Endothelial cell of umbilical vein (primary cell): Measurements from ENCODE around the gene IL15. TPM values are rescaled to one million over a fixed set of nuclear protein-coding genes. Genes with fewer than 3 reads are reported as not detected.
A peak's percentile ranks its signal among the peaks of the same experiment; 100 is the strongest.

Experiments
- Bru-seq: library from RNA; stranded (reverse); fragments of 400-500 nt; gene quantifications from one replicate; lab custom pipeline; 2021; lab: Mats Ljungman, UMichigan
- BruChase-seq, 2 experiments: library from RNA; stranded (reverse); fragments of 400-500 nt; gene quantifications; one replicate each; lab custom pipeline; 2021; lab: Mats Ljungman, UMichigan
- BruUV-seq: library from RNA; stranded (reverse); fragments of 400-500 nt; replicated peaks from 2 replicates; lab custom pipeline; 2021; lab: Mats Ljungman, UMichigan
- CTCF ChIA-PET: fragments of 300-600, 350-600 bp; sonication (Branson Sonifier 250); formaldehyde crosslinking; loops from one replicate; lab custom pipeline; 2021; ENCODE audit warnings: antibody characterized with exemption, inconsistent platforms; lab: Charles Lee
- POLR2A ChIA-PET: fragments of 300-600, 350-600 bp; sonication (Branson Sonifier 250); formaldehyde crosslinking; loops from one replicate; lab custom pipeline; 2021; ENCODE audit warnings: antibody characterized with exemption, inconsistent platforms; lab: Charles Lee
- DNase-seq: peaks from one replicate; pipeline ENCODE4 v3.0.0-alpha.2; 2011; ENCODE audit warnings: low read depth, low spot score
- FAIRE-seq: peaks from 2 replicates; lab custom pipeline; 2011; peaks lifted over from hg19 to GRCh38; lab: Jason Lieb, UNC
- H2AFZ ChIP-seq: 2 replicates; pipeline ENCODE4 v1.6.0; 2012; ENCODE audit warnings: low read depth, low read length, control low read depth, inconsistent platforms
- H3K27ac ChIP-seq: 2 replicates; pipeline ENCODE4 v1.5.1; 2011; ENCODE audit warnings: low read depth, mild to moderate bottlenecking, control low read depth, low read length, moderate library complexity; ENCODE audit not compliant: insufficient read depth
- H3K27me3 ChIP-seq, 2 experiments: 2 replicates each; pipeline versions ENCODE4 v1.6.0 to v1.6.1; 2011; ENCODE audit warnings: low read length in 2 of 2, mixed read lengths in 1 of 2; ENCODE audit not compliant: control insufficient read depth in 2 of 2, insufficient read depth in 2 of 2
- H3K36me3 ChIP-seq, 2 experiments: 2 replicates in 1 of 2; 3 replicates in 1 of 2; pipeline ENCODE4 v1.5.1; 2011; ENCODE audit warnings: low read length in 2 of 2, mild to moderate bottlenecking in 1 of 2, moderate library complexity in 1 of 2; ENCODE audit not compliant: control insufficient read depth in 2 of 2, insufficient read depth in 2 of 2; ENCODE audit errors: extremely low read depth in 1 of 2
- H3K4me1 ChIP-seq: 3 replicates; pipeline ENCODE4 v1.5.1; 2011; ENCODE audit warnings: mild to moderate bottlenecking, low read length; ENCODE audit not compliant: control insufficient read depth, insufficient read depth; ENCODE audit errors: extremely low read depth
- H3K4me2 ChIP-seq: 2 replicates; pipeline ENCODE4 v1.6.1; 2011; ENCODE audit warnings: low read length, control low read depth, mixed read lengths; ENCODE audit not compliant: insufficient read depth
- H3K4me3 ChIP-seq, 3 experiments: fragments of 200-600 bp in 1 of 3; sonication (generic), shearing (Covaris generic) in 1 of 3; replicated peaks in 1 of 3; 2 replicates each; pipeline ENCODE4 v1.5.1; 2011 to 2016; ENCODE audit warnings: control low read depth in 3 of 3, low read length in 3 of 3, mild to moderate bottlenecking in 2 of 3, inconsistent platforms in 1 of 3, low read depth in 1 of 3, moderate library complexity in 1 of 3; ENCODE audit not compliant: insufficient read depth in 1 of 3
- H3K79me2 ChIP-seq: 2 replicates; pipeline ENCODE4 v1.6.0; 2012; ENCODE audit warnings: low read length, inconsistent platforms; ENCODE audit not compliant: control insufficient read depth, insufficient read depth
- H3K9ac ChIP-seq: replicated peaks from 2 replicates; pipeline ENCODE3; 2011; ENCODE audit warnings: low read length, control low read depth; ENCODE audit not compliant: insufficient read depth; ENCODE audit errors: extremely low read depth
- H3K9me1 ChIP-seq: replicated peaks from 3 replicates; pipeline ENCODE4 v1.6.0; 2011; ENCODE audit warnings: mild to moderate bottlenecking, low read length; ENCODE audit not compliant: control insufficient read depth, insufficient read depth; ENCODE audit errors: extremely low read depth
- H3K9me3 ChIP-seq: replicated peaks from 2 replicates; pipeline ENCODE4 v1.5.1; 2012; ENCODE audit warnings: low read length, inconsistent platforms; ENCODE audit not compliant: control insufficient read depth, insufficient read depth
- H4K20me1 ChIP-seq: replicated peaks from 2 replicates; pipeline ENCODE3; 2011; ENCODE audit warnings: mild to moderate bottlenecking, low read length; ENCODE audit not compliant: control insufficient read depth, insufficient read depth; ENCODE audit errors: extremely low read depth
- CTCF ChIP-seq, 2 donors: IDR thresholded peaks; 1 replicate in 1 of 2; 2 replicates in 1 of 2; pipeline ENCODE4 v1.5.1; 2011; ENCODE audit warnings: low read length in 2 of 2, mild to moderate bottlenecking in 2 of 2, moderate library complexity in 2 of 2, control low read depth in 1 of 2, inconsistent platforms in 1 of 2, low read depth in 1 of 2; ENCODE audit not compliant: insufficient read depth in 1 of 2; ENCODE audit errors: extremely low read depth in 1 of 2
- EZH2 ChIP-seq: IDR thresholded peaks from 2 replicates; pipeline ENCODE4 v1.6.1; 2012; ENCODE audit warnings: borderline replicate concordance, low read depth, mild to moderate bottlenecking, moderate library complexity, low read length, inconsistent platforms; ENCODE audit not compliant: severe bottlenecking
- FOS ChIP-seq: IDR thresholded peaks from 2 replicates; pipeline ENCODE4 v1.6.1; 2011; ENCODE audit warnings: mild to moderate bottlenecking, low read length, moderate library complexity, borderline replicate concordance; ENCODE audit not compliant: insufficient read depth
- GATA2 ChIP-seq: IDR thresholded peaks from 2 replicates; pipeline ENCODE4 v1.7.0; 2011; ENCODE audit warnings: low read depth, mild to moderate bottlenecking, moderate library complexity, mixed read lengths, low read length; ENCODE audit not compliant: insufficient read length, insufficient read depth
- JUN ChIP-seq: IDR thresholded peaks from 2 replicates; pipeline ENCODE4 v1.6.1; 2011; ENCODE audit warnings: borderline replicate concordance, low read depth; ENCODE audit not compliant: insufficient read length, insufficient read depth
- MAX ChIP-seq: IDR thresholded peaks from 2 replicates; pipeline ENCODE4 v1.6.1; 2011; ENCODE audit not compliant: insufficient read depth, insufficient read length
- POLR2A ChIP-seq: IDR thresholded peaks from 2 replicates; pipeline ENCODE4 v1.6.1; 2012; ENCODE audit warnings: low read depth, mild to moderate bottlenecking, control low read depth, low read length
- POLR2AphosphoS5 ChIP-seq: IDR thresholded peaks from 2 replicates; pipeline ENCODE4 v1.6.1; 2012; ENCODE audit warnings: low read depth, mild to moderate bottlenecking, control low read depth, low read length, moderate library complexity; ENCODE audit not compliant: insufficient read depth
- dilution Hi-C: fragments of 300-500 bp; cut with MboI; formaldehyde crosslinking; loops from one replicate; pipeline ENCODE4 v1.15.0; 2019; ENCODE audit warnings: low sequenced_read_pairs; ENCODE audit not compliant: extremely low pct_ligation_motif_present
- intact Hi-C: fragments of 100-400 bp; cut with micrococcal nuclease; formaldehyde crosslinking; loops from one replicate; pipeline ENCODE4 v1.10.0; 2022
- long read RNA-seq: library from polyadenylated mRNA; stranded (forward); transcript quantifications from one replicate; pipeline ENCODE4 v2.0.0, GENCODE V29; 2021
- polyA minus RNA-seq, 3 experiments: library from RNA; depleted of rRNA, polyadenylated mRNA; stranded (reverse); fragments of >200 nt; gene quantifications; 1 replicate in 1 of 3; 2 replicates in 2 of 3; pipeline ENCODE4 v1.2.3, GENCODE V29; 2011
- polyA plus RNA-seq, 4 experiments: library from polyadenylated mRNA; depleted of rRNA in 3 of 4; stranded (reverse) in 3 of 4; unstranded in 1 of 4; fragments of >200 nt; gene quantifications; 2 replicates each; pipeline versions ENCODE4 v1.2.1 to v1.2.3, GENCODE V29; 2011 to 2012; ENCODE audit warnings: missing spikeins in 1 of 4
- total RNA-seq: library from RNA; stranded (reverse); gene quantifications from 2 replicates; pipeline ENCODE4 v1.2.3, GENCODE V29; 2021

Gene IL15
- total RNA-seq (3.0 and 3.1 TPM in 2 replicates), polyA plus RNA-seq (3.1 TPM in 2 replicates), polyA minus RNA-seq (7.6 and 8.8 TPM in 2 replicates), Bru-seq, nascent RNA (percentile 55 among the genes with signal in this experiment), BruChase-seq, experiment 1, labeled RNA remaining after a 6-hour chase (percentile 43 among the genes with signal in this experiment), BruChase-seq, experiment 2, labeled RNA remaining after a 2-hour chase (percentile 61 among the genes with signal in this experiment)
- polyA plus RNA-seq (2011; cell fraction: cytosol; rRNA removed) = 2.3 TPM in 2 replicates
- 10.9 and 17.8 TPM in 2 replicates for polyA plus RNA-seq (2011; cell fraction: nucleus; rRNA removed)
- 2.5 and 3.3 TPM in 2 replicates for polyA plus RNA-seq (2012)
- 2.7 TPM for polyA minus RNA-seq (2011; cell fraction: cytosol; rRNA and poly(A)+ RNA removed)
- 20.6 and 21.8 TPM in 2 replicates for polyA minus RNA-seq (2011; cell fraction: nucleus; rRNA and poly(A)+ RNA removed)
- long read RNA-seq, partial matches to known transcripts = 0 of 14 reads
- long read RNA-seq, other reads (novel, unspliced or antisense) = 10 of 14 reads

GRCh38 chr4:141636082-141636770 lies at the start of gene IL15:
IL15 (plus strand) TSS chr4:141636583; CDS start chr4:141719465, 82,882 bp downstream.
- DNase-seq = peak; percentile 74
- Histone ChIP-seq H3K4me3 (peak within 1 kb of the TSS; percentile 79 to 90 (median 86)), H3K9me3 (no peaks in the 10 kb centered on the region), H3K9me1 (no peaks in the 10 kb centered on the region), H3K27ac (peak within 1 kb of the TSS; percentile 25), H3K27me3 (no peaks in the 10 kb centered on the region), H3K4me1 (peaks cover 8% of the 10 kb centered on the region), H3K4me2 (peak within 1 kb of the TSS; percentile 88), H3K36me3 (no peaks in the 10 kb centered on the region), H3K9ac (peak within 1 kb of the TSS; percentile 65), H4K20me1 (no peaks in the 10 kb centered on the region), H3K79me2 (no peaks in the 10 kb centered on the region), H2AFZ (peak within 1 kb of the TSS; percentile 91)
- intact Hi-C loops = loop anchor here (2.0 to 10.0 kb wide), 6 partner anchors 65 to 487 kb away; no protein-coding TSS in a partner anchor
- BruUV-seq = no TSS peak
- TF ChIP-seq CTCF (IDR thresholded peaks at IDR 0.05; ENCODE audit: extremely low read depth in 1 of 2, insufficient read depth in 1 of 2, low read depth in 1 of 2, low read length in 2 of 2) (no peak), GATA2 (no peak), EZH2 (no peak), POLR2AphosphoS5 (no peak), POLR2A (no peak), JUN (no peak), MAX (no peak), FOS (no peak)
- dilution Hi-C loops = no loop called here
- FAIRE-seq = peak; percentile 87
- POLR2A ChIA-PET = no interaction called here
- CTCF ChIA-PET = interaction anchor here (0.9 to 2.6 kb wide), 8 partner anchors 18 to 1084 kb away, joined by 3 to 12 read pairs (median 6); no protein-coding TSS in a partner anchor
